Mucosa of descending colon (tissue), 3 donors: ENCODE data around the gene MCU. TPM values are rescaled to one million over a fixed set of nuclear protein-coding genes. Genes with fewer than 3 reads are reported as not detected.

ENCODE experiments used
- ATAC-seq: fragments of 200-7000 bp; cut with Tn5 transposase; one replicate; pipeline ENCODE4 v1.9.1; 2020; ENCODE audit warnings: mild to moderate bottlenecking, moderate library complexity
- DNase-seq, 3 donors: peaks; one replicate each; pipeline ENCODE4 v3.0.0-alpha.2; 2020
- H3K36me3 ChIP-seq: fragments of 200-600 bp; one replicate; pipeline ENCODE4 v1.8.0; 2021; ENCODE audit warnings: low read depth, mild to moderate bottlenecking
- H3K4me1 ChIP-seq: fragments of 200-600 bp; one replicate; pipeline ENCODE4 v1.8.0; 2021; ENCODE audit warnings: low read depth, mild to moderate bottlenecking
- H3K4me3 ChIP-seq: fragments of 200-600 bp; one replicate; pipeline ENCODE4 v1.8.0; 2021; ENCODE audit warnings: mild to moderate bottlenecking
- H3K9me3 ChIP-seq: fragments of 200-600 bp; one replicate; pipeline ENCODE4 v1.8.0; 2021; ENCODE audit warnings: mild to moderate bottlenecking
- CTCF ChIP-seq: fragments of 200-600 bp; IDR thresholded peaks from one replicate; pipeline ENCODE4 v1.8.0; 2022; ENCODE audit warnings: antibody characterized with exemption, mild to moderate bottlenecking
- intact Hi-C, 2 donors: fragments of 100-400 bp; cut with DNase I in 1 of 2; cut with micrococcal nuclease in 1 of 2; formaldehyde crosslinking; loops; one replicate each; pipeline versions ENCODE4 v1.11.0 to v1.11.1; 2022; cut with DNase I, micrococcal nuclease
- total RNA-seq, 3 donors: library from RNA; stranded (reverse); fragmentation: NEBNext Ultra II Directional in 2 of 3; extraction: Animal tissue kit (Norgen Biotek cat#: 25700) in 2 of 3; gene quantifications; one replicate each; pipeline versions ENCODE4 v1.2.1 to v1.2.4, GENCODE V29; 2021 to 2023
- donor health status: DM: no; HTN: no; CAD: no; lungs with moderate emphysema.
- donor health status: DM: no; HTN: no; CAD: no.
- donor health status: DM: no; HTN: yes; CAD: no.

MCU gene
- total RNA-seq, 3 donors from 2014 or later: 44.8 to 98.6 (median 89.0) TPM

GRCh38 chr10:72772031-72772430 is 80.1 kb downstream of the MCU start:
- Histone ChIP-seq H3K9me3 (peaks cover 6% of the 10 kb centered on the region), H3K4me1 (no peaks in the 10 kb centered on the region), H3K36me3 (no peaks in the 10 kb centered on the region), H3K4me3 (no peak overlapping the region)
- ATAC-seq (no peak), DNase-seq (no peak)
- intact Hi-C loops: no loop called here
- no peak for TF ChIP-seq CTCF

- ATAC-seq (no peak), DNase-seq (no peak)
- Histone ChIP-seq H3K9me3 (no peaks in the 10 kb centered on the region), H3K4me3 (no peak overlapping the region), H3K4me1 (no peaks in the 10 kb centered on the region), H3K36me3 (no peaks in the 10 kb centered on the region)
- intact Hi-C loops: no loop called here
- TF ChIP-seq CTCF: no peak
Measured at GRCh38 chr10:72779874-72780273, 87.9 kb downstream of the MCU start.

GRCh38 chr10:72782649-72783330 is 90.8 kb downstream of the MCU start:
- no peak for TF ChIP-seq CTCF
- intact Hi-C loops: no loop called here
- Histone ChIP-seq H3K4me3 (no peak overlapping the region), H3K4me1 (no peaks in the 10 kb centered on the region), H3K36me3 (no peaks in the 10 kb centered on the region), H3K9me3 (no peaks in the 10 kb centered on the region)
- no peak for DNase-seq
- no peak for ATAC-seq

- Histone ChIP-seq H3K9me3 (no peaks in the 10 kb centered on the region), H3K36me3 (no peaks in the 10 kb centered on the region), H3K4me1 (no peaks in the 10 kb centered on the region), H3K4me3 (no peak overlapping the region)
- TF ChIP-seq CTCF: no peak
- no peak for DNase-seq
- intact Hi-C loops: no loop called here
- no peak for ATAC-seq
Measured at GRCh38 chr10:72783410-72783833, 91.5 kb downstream of the MCU start.

GRCh38 chr10:72784551-72785351 is 92.8 kb downstream of the MCU start:
- no peaks in the 10 kb centered on the region for H3K36me3 ChIP-seq
- no peaks in the 10 kb centered on the region for H3K4me1 ChIP-seq
- H3K4me3 ChIP-seq: no peak overlapping the region
- no peaks in the 10 kb centered on the region for H3K9me3 ChIP-seq
- DNase-seq: peak in 1 of 3 donors; percentile 51
- no peak for TF ChIP-seq CTCF
- intact Hi-C loops: no loop called here
- peak; percentile 40 for ATAC-seq
